Measurements from ENCODE around the gene ENOSF1. TPM values are rescaled to one million over a fixed set of nuclear protein-coding genes. Genes with fewer than 3 reads are reported as not detected.
A peak's percentile ranks its signal among the peaks of the same experiment; 100 is the strongest.
"Not testable (repeated sequence)": the region's sequence is repeated elsewhere in the genome, so short reads cannot be mapped to it uniquely, and the experiment has no call there.

Gene ENOSF1, protein sequence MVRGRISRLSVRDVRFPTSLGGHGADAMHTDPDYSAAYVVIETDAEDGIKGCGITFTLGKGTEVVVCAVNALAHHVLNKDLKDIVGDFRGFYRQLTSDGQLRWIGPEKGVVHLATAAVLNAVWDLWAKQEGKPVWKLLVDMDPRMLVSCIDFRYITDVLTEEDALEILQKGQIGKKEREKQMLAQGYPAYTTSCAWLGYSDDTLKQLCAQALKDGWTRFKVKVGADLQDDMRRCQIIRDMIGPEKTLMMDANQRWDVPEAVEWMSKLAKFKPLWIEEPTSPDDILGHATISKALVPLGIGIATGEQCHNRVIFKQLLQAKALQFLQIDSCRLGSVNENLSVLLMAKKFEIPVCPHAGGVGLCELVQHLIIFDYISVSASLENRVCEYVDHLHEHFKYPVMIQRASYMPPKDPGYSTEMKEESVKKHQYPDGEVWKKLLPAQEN
- total RNA-seq = 100 to 1,000 TPM in 4 of 9 donors, 10 to 100 TPM in 5; 50.8 to 137 (median 83.1) TPM
- polyA plus RNA-seq = 100 to 1,000 TPM in 2 of 3 donors, 10 to 100 TPM in 1; 67.1 to 196 (median 195) TPM
- long read RNA-seq, donor 1, transcript ENOSF1-201 (16 exons, 1,867 nt) = minor isoform, 5 of 48 reads
- long read RNA-seq, donor 1, transcript ENOSF1-214 (7 exons, 1,096 nt) = major isoform, 12 of 48 reads
- long read RNA-seq, donor 1, partial matches to known transcripts = 29 of 48 reads
- long read RNA-seq, donor 1, other reads (novel, unspliced or antisense) = 0 of 48 reads
- long read RNA-seq, donor 2, transcript ENOSF1-214 (7 exons, 1,096 nt) = major isoform, 6 of 23 reads
- long read RNA-seq, donor 2, partial matches to known transcripts = 9 of 23 reads
- long read RNA-seq, donor 2, other reads (novel, unspliced or antisense) = 0 of 23 reads
- long read RNA-seq, donor 3, partial matches to known transcripts = 5 of 10 reads
- long read RNA-seq, donor 3, other reads (novel, unspliced or antisense) = 0 of 10 reads
- long read RNA-seq, donor 4, transcript ENOSF1-201 (16 exons, 1,867 nt) = major isoform, 34 of 65 reads
- long read RNA-seq, donor 4, partial matches to known transcripts = 12 of 65 reads
- long read RNA-seq, donor 4, other reads (novel, unspliced or antisense) = 19 of 65 reads
- long read RNA-seq, donor 5, transcript ENOSF1-201 (16 exons, 1,867 nt) = major isoform, 53 of 91 reads
- long read RNA-seq, donor 5, partial matches to known transcripts = 10 of 91 reads
- long read RNA-seq, donor 5, other reads (novel, unspliced or antisense) = 26 of 91 reads
- long read RNA-seq, donor 6, transcript ENOSF1-201 (16 exons, 1,867 nt) = major isoform, 16 of 36 reads
- long read RNA-seq, donor 6, partial matches to known transcripts = 8 of 36 reads
- long read RNA-seq, donor 6, other reads (novel, unspliced or antisense) = 12 of 36 reads
- long read RNA-seq, donor 7, transcript ENOSF1-214 (7 exons, 1,096 nt) = major isoform, 9 of 17 reads
- long read RNA-seq, donor 7, partial matches to known transcripts = 5 of 17 reads
- long read RNA-seq, donor 7, other reads (novel, unspliced or antisense) = 0 of 17 reads
- long read RNA-seq, donor 8, transcript ENOSF1-214 (7 exons, 1,096 nt) = major isoform, 14 of 39 reads
- long read RNA-seq, donor 8, transcript ENOSF1-201 (16 exons, 1,867 nt) = minor isoform, 5 of 39 reads
- long read RNA-seq, donor 8, partial matches to known transcripts = 14 of 39 reads
- long read RNA-seq, donor 8, other reads (novel, unspliced or antisense) = 0 of 39 reads
- long read RNA-seq, donor 9, transcript ENOSF1-201 (16 exons, 1,867 nt) = major isoform, 5 of 17 reads
- long read RNA-seq, donor 9, partial matches to known transcripts = 7 of 17 reads
- long read RNA-seq, donor 9, other reads (novel, unspliced or antisense) = 0 of 17 reads
- long read RNA-seq, donor 10, partial matches to known transcripts = 135 of 194 reads
- long read RNA-seq, donor 10, other reads (novel, unspliced or antisense) = 54 of 194 reads

DNA sequence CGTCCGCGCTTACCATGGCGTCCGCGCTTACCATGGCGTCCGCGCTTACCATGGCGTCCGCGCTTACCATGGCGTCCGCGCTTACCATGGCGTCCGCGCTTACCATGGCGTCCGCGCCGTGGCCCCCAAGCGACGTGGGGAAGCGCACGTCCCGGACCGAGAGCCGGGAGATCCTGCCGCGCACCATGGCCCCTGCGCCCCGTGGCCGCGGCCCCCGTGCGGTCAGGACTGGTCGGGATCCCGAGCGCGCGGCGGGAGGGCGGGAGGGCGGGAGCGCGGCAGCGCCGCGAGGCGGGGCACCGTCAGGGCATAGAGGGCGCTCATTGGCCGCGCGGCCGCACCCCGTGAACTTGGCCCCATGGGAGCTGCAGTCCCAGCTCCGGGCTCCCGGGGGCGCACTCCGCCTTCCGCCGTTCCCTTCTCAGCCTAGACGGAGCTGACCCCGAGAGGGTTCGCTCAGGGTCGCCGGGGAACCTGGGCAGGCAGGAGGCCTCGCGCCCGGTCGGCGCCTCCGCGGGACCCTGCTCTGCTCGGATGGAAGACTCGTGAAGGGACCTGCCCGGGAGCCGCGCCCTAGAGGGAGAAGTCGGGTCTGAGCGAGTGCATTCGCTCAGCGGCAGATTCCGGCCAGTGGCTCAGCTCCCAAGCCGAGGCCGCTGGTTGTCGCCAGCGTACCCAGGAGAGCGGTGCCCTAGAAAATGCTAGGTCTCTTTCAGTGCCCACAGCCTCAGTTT is at the start of gene ENOSF1:
TSS of gene ENOSF1 (minus strand) at position 230 of the 734 bp plus-strand sequence. CDS start at position 187, 43 bp downstream.
- peak; percentile 89 to 92 (median 91) for DNase-seq
- intact Hi-C loops (cut with DNase I) = no loop called here
- H3K27me3 ChIP-seq = no peaks in the 10 kb centered on the region

DNA sequence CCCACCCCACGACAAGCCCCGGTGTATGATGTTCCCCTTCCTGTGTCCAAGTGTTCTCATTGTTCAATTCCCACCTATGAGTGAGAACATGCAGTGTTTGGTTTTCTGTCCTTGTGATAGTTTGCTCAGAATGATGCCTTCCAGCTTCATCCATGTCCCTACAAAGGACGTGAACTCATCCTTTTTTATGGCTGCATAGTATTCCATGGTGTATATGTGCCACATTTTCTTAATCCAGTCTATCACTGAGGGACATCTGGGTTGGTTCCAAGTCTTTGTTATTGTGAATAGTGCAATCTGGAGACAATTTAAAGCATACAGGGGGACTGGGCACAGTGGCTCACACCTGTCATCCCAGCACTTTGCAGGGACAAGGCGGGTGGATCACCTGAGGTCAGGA is 47.4 kb upstream of the ENOSF1 start:
- H3K4me3 ChIP-seq; H3K36me3 ChIP-seq (replicated peaks in 1 of 2); H3K27me3 ChIP-seq; H3K9me3 ChIP-seq (replicated peaks in 1 of 3); DNase-seq; H3K4me1 ChIP-seq (replicated peaks in 1 of 2); intact Hi-C loops (cut with DNase I); H3K27ac ChIP-seq: not testable (repeated sequence)
- 96 to 100% (median 98%) methylated on average over 2 to 4 of the region's 4 CpGs for WGBS, 4 donors

More for the DNA sequence above, at the start of gene ENOSF1:
- no peaks in the 10 kb centered on the region for H3K9me3 ChIP-seq (replicated peaks in 1 of 3)
- peak within 1 kb of the TSS; percentile 22 to 92 (median 76) for H3K27ac ChIP-seq
- TF ChIP-seq, protein P1, sequence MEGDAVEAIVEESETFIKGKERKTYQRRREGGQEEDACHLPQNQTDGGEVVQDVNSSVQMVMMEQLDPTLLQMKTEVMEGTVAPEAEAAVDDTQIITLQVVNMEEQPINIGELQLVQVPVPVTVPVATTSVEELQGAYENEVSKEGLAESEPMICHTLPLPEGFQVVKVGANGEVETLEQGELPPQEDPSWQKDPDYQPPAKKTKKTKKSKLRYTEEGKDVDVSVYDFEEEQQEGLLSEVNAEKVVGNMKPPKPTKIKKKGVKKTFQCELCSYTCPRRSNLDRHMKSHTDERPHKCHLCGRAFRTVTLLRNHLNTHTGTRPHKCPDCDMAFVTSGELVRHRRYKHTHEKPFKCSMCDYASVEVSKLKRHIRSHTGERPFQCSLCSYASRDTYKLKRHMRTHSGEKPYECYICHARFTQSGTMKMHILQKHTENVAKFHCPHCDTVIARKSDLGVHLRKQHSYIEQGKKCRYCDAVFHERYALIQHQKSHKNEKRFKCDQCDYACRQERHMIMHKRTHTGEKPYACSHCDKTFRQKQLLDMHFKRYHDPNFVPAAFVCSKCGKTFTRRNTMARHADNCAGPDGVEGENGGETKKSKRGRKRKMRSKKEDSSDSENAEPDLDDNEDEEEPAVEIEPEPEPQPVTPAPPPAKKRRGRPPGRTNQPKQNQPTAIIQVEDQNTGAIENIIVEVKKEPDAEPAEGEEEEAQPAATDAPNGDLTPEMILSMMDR (IDR thresholded peaks at IDR 0.05) = peak; percentile 61 to 94 (median 78)
- peak in 1 of 2 donors; percentile 75 for TF ChIP-seq POLR2A (IDR thresholded peaks at IDR 0.05)
- peaks cover 0 to 3% of the 10 kb centered on the region in 2 donors for H3K4me1 ChIP-seq (replicated peaks in 1 of 2)
- WGBS, 4 donors = 5 to 6% methylated on average over 56 to 88 of the region's 91 CpGs; no CpG with 5 or more reads in 2 of the 4 donors
- peak within 1 kb of the TSS in 3 of 4 donors; percentile 55 to 76 (median 70) for H3K4me3 ChIP-seq
- H3K36me3 ChIP-seq (replicated peaks in 1 of 2) = no peaks in the 10 kb centered on the region

DNA sequence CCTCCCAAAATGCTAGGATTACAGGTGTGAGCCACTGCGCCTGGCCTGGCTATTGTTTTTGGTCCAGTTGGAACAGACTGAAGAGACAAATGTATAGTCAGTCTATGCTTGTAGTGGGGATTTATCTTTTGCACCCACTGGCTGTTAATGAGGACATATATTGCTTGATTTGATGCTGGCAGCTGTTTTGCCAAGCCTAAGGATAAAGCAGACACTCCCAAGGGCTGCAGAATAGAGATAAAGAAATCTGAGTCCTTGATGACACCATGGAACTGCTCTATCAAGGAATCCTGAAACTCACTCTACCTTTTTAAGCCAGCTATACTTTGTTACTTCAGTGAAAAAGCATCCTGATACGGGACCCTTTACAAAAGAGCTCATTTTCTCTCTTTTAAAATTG is 43.1 kb upstream of the ENOSF1 start:
- DNase-seq = no peak
- intact Hi-C loops (cut with DNase I) = no loop called here
- no peaks in the 10 kb centered on the region for H3K4me1 ChIP-seq (replicated peaks in 1 of 2)
- no peaks in the 10 kb centered on the region for H3K9me3 ChIP-seq (replicated peaks in 1 of 3)
- 37 to 75% (median 73%) methylated on average over 1 to 2 of the region's 2 CpGs for WGBS, 4 donors
- H3K4me3 ChIP-seq = no peak overlapping the region
- H3K27ac ChIP-seq = no peak overlapping the region
- no peaks in the 10 kb centered on the region for H3K36me3 ChIP-seq (replicated peaks in 1 of 2)
- no peak for TF ChIP-seq POLR2A (IDR thresholded peaks at IDR 0.05)
- TF ChIP-seq, protein P1 (IDR thresholded peaks at IDR 0.05) = no peak
- no peaks in the 10 kb centered on the region for H3K27me3 ChIP-seq
